Right lobe of liver (tissue), 6 donors: ENCODE measurements around the gene HDAC4. TPM values are rescaled to one million over a fixed set of nuclear protein-coding genes. Genes with fewer than 3 reads are reported as not detected.
A peak's percentile ranks its signal among the peaks of the same experiment; 100 is the strongest.

Source experiments
- ATAC-seq, 4 donors: fragments of 200-7000 bp; cut with Tn5 transposase; one replicate each; pipeline ENCODE4 v1.9.1; 2020; ENCODE audit warnings: mild to moderate bottlenecking in 4 of 4, moderate library complexity in 4 of 4
- DNase-seq, 3 donors: peaks; one replicate each; pipeline ENCODE4 v3.0.0-alpha.2; 2020
- H3K27ac ChIP-seq, 3 donors: fragments of 200-600 bp; one replicate each; pipeline ENCODE4 v1.8.0; 2022
- H3K27me3 ChIP-seq, 2 donors: fragments of 200-600 bp; one replicate each; pipeline ENCODE4 v1.8.0; 2022
- H3K36me3 ChIP-seq, 4 donors: fragments of 200-600 bp; sonication (generic) in 1 of 4; one replicate each; pipeline versions ENCODE4 v1.5.1 to v1.8.0; 2017 to 2022; ENCODE audit warnings: control low read depth in 1 of 4
- H3K4me1 ChIP-seq, 4 donors: fragments of 200-600 bp; sonication (generic) in 1 of 4; one replicate each; pipeline versions ENCODE4 v1.5.1 to v1.8.0; 2017 to 2022; ENCODE audit warnings: control low read depth in 1 of 4
- H3K4me3 ChIP-seq, 3 donors: fragments of 200-600 bp; one replicate each; pipeline ENCODE4 v1.8.0; 2022
- H3K9me3 ChIP-seq, 4 donors: fragments of 200-600 bp; sonication (generic) in 1 of 4; one replicate each; pipeline versions ENCODE4 v1.5.1 to v1.8.0; 2017 to 2022; ENCODE audit warnings: control low read depth in 1 of 4
- CTCF ChIP-seq, 4 donors: fragments of 200-600 bp in 3 of 4; fragments of 450-650 bp in 1 of 4; IDR thresholded peaks; one replicate each; pipeline versions ENCODE4 v1.5.1 to v1.8.0; 2016 to 2022; ENCODE audit warnings: antibody characterized with exemption in 4 of 4, mild to moderate bottlenecking in 2 of 4
- POLR2A ChIP-seq: fragments of 450-650 bp; IDR thresholded peaks from one replicate; pipeline ENCODE4 v1.6.1; 2017; ENCODE audit warnings: antibody characterized with exemption, mild to moderate bottlenecking
- WGBS: methylation state at CpG from one replicate; pipeline ENCODE4 v1.1.6; 2018; ENCODE audit warnings: low coverage, low lambda C conversion rate; ENCODE audit not compliant: insufficient coverage; ENCODE audit errors: missing lambda C conversion rate; 5-methylcytosine and 5-hydroxymethylcytosine counted together
- intact Hi-C, 2 donors: fragments of 100-400 bp; cut with DNase I; formaldehyde crosslinking; loops; one replicate each; pipeline versions ENCODE4 v1.11.2 to v1.14.1; 2022
- total RNA-seq, 6 experiments: library from RNA; depleted of rRNA in 2 of 6; stranded (reverse); fragments of >200 nt in 2 of 6; fragmentation: NEBNext Ultra II Directional in 3 of 6; extraction: Animal tissue kit (Norgen Biotek cat#: 25700) in 3 of 6; gene quantifications; one replicate each; pipeline versions ENCODE4 v1.1.0 to v1.2.4, GENCODE V29; 2016 to 2023
- donor health status: DM: no; HTN: yes; CAD: no.
- donor health status: DM: no; HTN: no; CAD: no.
- donor health status: DM: no; HTN: no; CAD: no.
- donor health status: DM: no; HTN: yes; CAD: no.
- donor health status: DM: no; HTN: yes; CAD: no.

HDAC4 gene
- total RNA-seq, 6 experiments from 2014 or later = 8.9 to 22.4 (median 14.7) TPM

DNA sequence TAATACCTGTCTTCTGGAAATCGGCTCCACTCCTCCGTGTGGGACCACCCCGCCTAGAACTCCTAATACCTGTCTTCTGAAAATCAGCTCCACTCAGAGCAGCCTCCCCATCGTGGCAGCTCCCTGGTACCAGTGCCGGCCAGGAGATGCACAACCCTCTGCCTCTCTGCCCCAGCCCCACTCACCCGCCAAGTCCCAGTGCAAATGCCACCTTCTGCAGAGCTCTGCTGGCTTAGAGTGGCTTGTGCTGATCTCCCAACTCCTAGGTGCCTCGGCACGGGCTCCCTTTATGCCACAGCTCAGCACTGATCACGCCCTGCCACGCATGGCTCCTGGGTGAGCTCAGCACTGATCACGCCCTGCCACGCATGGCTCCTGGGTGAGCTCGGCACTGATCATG lies 258.5 kb downstream of the HDAC4 start:
- DNase-seq (peak in 1 of 3 donors; percentile 49), ATAC-seq (no peak)
- no peak overlapping the region for H3K27ac ChIP-seq
- H3K4me1 ChIP-seq = no peaks in the 10 kb centered on the region
- H3K36me3 ChIP-seq = peaks cover 0 to 10% (median 0%) of the 10 kb centered on the region in 4 donors
- intact Hi-C loops = no loop called here
- WGBS = 93% methylated on average over 4 of the region's 13 CpGs
- TF ChIP-seq POLR2A = no peak
- TF ChIP-seq CTCF (IDR thresholded peaks at IDR 0.05) = no peak
- H3K27me3 ChIP-seq = no peaks in the 10 kb centered on the region
- no peak overlapping the region for H3K4me3 ChIP-seq
- no peaks in the 10 kb centered on the region for H3K9me3 ChIP-seq

- no peaks in the 10 kb centered on the region for H3K4me1 ChIP-seq
- H3K9me3 ChIP-seq = no peaks in the 10 kb centered on the region
- intact Hi-C loops = no loop called here
- no peaks in the 10 kb centered on the region for H3K27me3 ChIP-seq
- TF ChIP-seq CTCF (IDR thresholded peaks at IDR 0.05) (no peak), POLR2A (no peak)
- ATAC-seq (no peak), DNase-seq (peak in 1 of 3 donors; percentile 33)
- H3K36me3 ChIP-seq = peaks cover 0 to 11% (median 0%) of the 10 kb centered on the region in 4 donors
- no peak overlapping the region for H3K4me3 ChIP-seq
- 96% methylated on average over 2 of the region's 14 CpGs for WGBS
- no peak overlapping the region for H3K27ac ChIP-seq
Observed at GRCh38 chr2:239141021-239141760, 259.6 kb downstream of the HDAC4 start.

DNA sequence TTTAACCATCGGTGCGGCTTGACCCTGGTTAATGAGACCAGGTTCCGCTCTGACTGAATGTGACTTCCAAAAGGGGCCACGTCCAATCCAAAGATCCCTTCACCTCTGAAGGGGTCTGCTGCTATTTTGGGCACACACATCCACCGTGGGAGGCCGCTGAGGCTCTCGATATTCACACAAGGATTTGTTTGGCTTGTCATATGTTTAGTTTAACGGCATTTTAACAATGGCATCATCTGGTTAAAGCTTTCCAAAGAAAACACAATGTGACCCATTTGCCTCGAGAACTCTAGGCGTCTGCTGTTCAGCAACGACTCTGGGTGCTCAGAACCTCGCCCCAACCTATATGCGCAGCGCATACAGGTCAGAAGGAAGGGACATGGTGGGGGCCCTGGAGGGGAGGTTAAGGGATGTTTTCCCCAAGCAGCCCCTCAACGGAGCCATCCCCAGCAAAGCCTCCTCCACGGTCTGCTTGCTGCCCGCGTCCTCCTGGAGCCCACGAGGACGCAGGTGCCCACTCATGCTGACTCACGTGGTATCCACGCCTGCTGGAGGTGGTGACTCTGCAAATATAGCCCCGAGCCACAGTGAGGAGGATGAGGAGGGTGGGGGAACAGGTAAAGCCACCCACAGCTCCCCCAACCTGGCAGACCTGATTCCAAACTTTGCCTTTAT lies 260.3 kb downstream of the HDAC4 start:
- no peaks in the 10 kb centered on the region for H3K9me3 ChIP-seq

DNA sequence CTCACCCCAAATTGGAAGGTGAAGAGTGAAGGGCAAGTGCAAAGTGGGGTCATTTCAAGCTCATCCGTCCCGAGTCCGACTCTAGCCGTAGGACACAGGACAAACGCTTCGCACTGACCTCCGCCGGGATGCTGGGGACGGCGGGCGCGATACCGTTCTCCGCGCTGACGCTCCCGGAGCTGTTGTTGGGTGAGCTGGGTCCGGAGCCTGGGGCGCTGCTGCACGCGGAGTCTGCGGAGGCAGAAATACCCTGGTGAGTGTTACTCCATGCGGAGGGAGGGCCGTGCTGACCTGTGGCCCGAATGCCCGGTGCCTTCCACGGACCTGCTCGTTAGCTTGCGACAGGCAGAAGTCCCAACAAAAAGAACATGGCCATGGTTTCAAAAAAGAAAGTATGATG lies 261.3 kb downstream of the HDAC4 start:
- H3K27me3 ChIP-seq = no peaks in the 10 kb centered on the region
- ATAC-seq = no peak
- H3K4me1 ChIP-seq = no peaks in the 10 kb centered on the region
- no peaks in the 10 kb centered on the region for H3K9me3 ChIP-seq
- WGBS = 100% methylated on average over 6 of the region's 29 CpGs
- H3K36me3 ChIP-seq = peaks cover 0 to 18% (median 0%) of the 10 kb centered on the region in 4 donors
- peak in 1 of 3 donors; percentile 52 for DNase-seq
- intact Hi-C loops = no loop called here
- no peak for TF ChIP-seq CTCF (IDR thresholded peaks at IDR 0.05)
- TF ChIP-seq POLR2A = no peak
- H3K27ac ChIP-seq = no peak overlapping the region
- H3K4me3 ChIP-seq = no peak overlapping the region

More for the DNA sequence above, 260.3 kb downstream of the HDAC4 start:
- Histone ChIP-seq H3K4me1 (no peaks in the 10 kb centered on the region), H3K27me3 (no peaks in the 10 kb centered on the region), H3K36me3 (peaks cover 0 to 13% (median 0%) of the 10 kb centered on the region in 4 donors), H3K27ac (no peak overlapping the region), H3K4me3 (no peak overlapping the region)
- DNase-seq (peak in 1 of 3 donors; percentile 15), ATAC-seq (no peak)
- intact Hi-C loops = no loop called here
- 92% methylated on average over 12 of the region's 23 CpGs for WGBS
- no peak for TF ChIP-seq CTCF (IDR thresholded peaks at IDR 0.05)
